Measurements from ENCODE around the gene IL1RAPL2. TPM values are rescaled to one million over a fixed set of nuclear protein-coding genes. Genes with fewer than 3 reads are reported as not detected.

IL1RAPL2 gene
- total and polyA plus RNA-seq, 2 donors (not counting 3 experiments of a cell fraction or from before 2014, with no cell fraction given): not detected

DNA sequence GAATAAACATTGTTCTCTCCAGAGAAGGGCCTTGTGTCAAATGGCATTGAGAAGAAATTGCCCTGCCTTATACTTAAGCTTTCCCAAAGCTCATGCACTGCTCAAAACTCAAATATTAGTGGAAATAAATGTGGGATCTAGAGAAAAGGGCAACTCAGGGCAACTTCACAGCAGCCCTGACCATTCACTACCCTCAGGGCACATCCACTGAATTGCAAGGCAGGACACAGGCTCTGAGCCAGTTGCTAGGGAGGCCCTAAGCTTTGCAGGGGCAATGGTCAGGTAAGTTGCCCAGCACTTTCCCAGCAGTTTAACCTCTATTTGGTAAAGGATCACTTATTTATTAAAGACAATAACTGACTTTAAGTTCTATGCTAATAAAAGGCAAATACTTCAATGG is 909.8 kb downstream of the IL1RAPL2 start:
- Histone ChIP-seq H3K4me1 (ENCODE audit: control insufficient read depth, extremely low read depth, insufficient read depth, low read length) (no peaks in the 10 kb centered on the region), H4K20me1 (replicated peaks; ENCODE audit: control insufficient read depth, extremely low read depth, insufficient read depth, low read length) (no peaks in the 10 kb centered on the region), H3K36me3 (ENCODE audit: control insufficient read depth in 2 of 2, extremely low read depth in 1 of 2, insufficient read depth in 2 of 2, low read length in 2 of 2) (no peaks in the 10 kb centered on the region), H3K9ac (replicated peaks; ENCODE audit: extremely low read depth, insufficient read depth, low read length) (no peak overlapping the region), H3K79me2 (ENCODE audit: control insufficient read depth, insufficient read depth, low read length) (no peaks in the 10 kb centered on the region), H3K9me1 (replicated peaks; ENCODE audit: control insufficient read depth, extremely low read depth, insufficient read depth, low read length) (no peaks in the 10 kb centered on the region), H3K4me2 (ENCODE audit: insufficient read depth, low read length) (no peak overlapping the region), H3K4me3 (replicated peaks in 1 of 3; ENCODE audit: insufficient read depth in 1 of 3, low read depth in 1 of 3, low read length in 3 of 3) (no peak overlapping the region), H3K27ac (ENCODE audit: insufficient read depth, low read depth, low read length) (no peak overlapping the region), H2AFZ (ENCODE audit: low read depth, low read length) (no peak overlapping the region), H3K27me3 (ENCODE audit: control insufficient read depth in 2 of 2, insufficient read depth in 2 of 2, low read length in 2 of 2) (no peaks in the 10 kb centered on the region), H3K9me3 (replicated peaks; ENCODE audit: control insufficient read depth, insufficient read depth, low read length) (no peaks in the 10 kb centered on the region)
- POLR2A ChIA-PET: no interaction called here
- FAIRE-seq (no peak), DNase-seq (ENCODE audit: low read depth, low spot score) (no peak)
- TF ChIP-seq POLR2AphosphoS5 (IDR thresholded peaks at IDR 0.05; ENCODE audit: insufficient read depth, low read depth, low read length): no peak
- dilution Hi-C loops (cut with MboI; ENCODE audit: extremely low pct_ligation_motif_present, low sequenced_read_pairs) (no loop called here), intact Hi-C loops (cut with micrococcal nuclease) (no loop called here)
- no TSS peak for BruUV-seq (replicated peaks)
- CTCF ChIA-PET: no interaction called here

DNA sequence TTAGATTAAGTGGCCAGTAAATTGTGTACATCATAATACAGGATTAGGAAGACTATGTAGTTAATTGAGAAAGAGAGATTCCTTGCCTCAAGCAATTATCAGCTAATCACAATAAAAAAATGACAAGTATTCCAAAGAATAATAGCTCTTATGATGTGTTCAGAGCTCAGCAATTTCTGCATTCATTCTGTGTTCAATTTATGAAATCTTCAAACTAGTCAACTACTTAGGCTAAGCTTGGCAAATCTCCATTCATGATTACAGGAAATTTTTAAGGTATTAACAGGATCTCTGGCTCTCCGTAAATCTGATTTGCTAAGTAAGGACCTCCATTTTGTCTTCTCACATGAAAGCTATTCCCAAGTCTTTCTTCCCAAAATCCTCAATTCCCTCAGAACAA is 911.4 kb downstream of the IL1RAPL2 start:
- no peak overlapping the region for H3K9ac ChIP-seq (replicated peaks; ENCODE audit: extremely low read depth, insufficient read depth, low read length)
- no peaks in the 10 kb centered on the region for H3K9me1 ChIP-seq (replicated peaks; ENCODE audit: control insufficient read depth, extremely low read depth, insufficient read depth, low read length)
- H3K9me3 ChIP-seq (replicated peaks; ENCODE audit: control insufficient read depth, insufficient read depth, low read length): no peaks in the 10 kb centered on the region
- CTCF ChIA-PET: no interaction called here
- H3K4me2 ChIP-seq (ENCODE audit: insufficient read depth, low read length): no peak overlapping the region
- no TSS peak for BruUV-seq (replicated peaks)
- no peaks in the 10 kb centered on the region for H3K79me2 ChIP-seq (ENCODE audit: control insufficient read depth, insufficient read depth, low read length)
- no peaks in the 10 kb centered on the region for H3K27me3 ChIP-seq (ENCODE audit: control insufficient read depth in 2 of 2, insufficient read depth in 2 of 2, low read length in 2 of 2)
- TF ChIP-seq JUN (IDR thresholded peaks at IDR 0.05; ENCODE audit: borderline replicate concordance, insufficient read depth, insufficient read length, low read depth): no peak
- FAIRE-seq (no peak), DNase-seq (ENCODE audit: low read depth, low spot score) (no peak)
- no peak overlapping the region for H3K4me3 ChIP-seq (replicated peaks in 1 of 3; ENCODE audit: insufficient read depth in 1 of 3, low read depth in 1 of 3, low read length in 3 of 3)
- H2AFZ ChIP-seq (ENCODE audit: low read depth, low read length): no peak overlapping the region
- dilution Hi-C loops (cut with MboI; ENCODE audit: extremely low pct_ligation_motif_present, low sequenced_read_pairs) (no loop called here), intact Hi-C loops (cut with micrococcal nuclease) (no loop called here)
- no peak overlapping the region for H3K27ac ChIP-seq (ENCODE audit: insufficient read depth, low read depth, low read length)
- H3K36me3 ChIP-seq (ENCODE audit: control insufficient read depth in 2 of 2, extremely low read depth in 1 of 2, insufficient read depth in 2 of 2, low read length in 2 of 2): no peaks in the 10 kb centered on the region
- no peaks in the 10 kb centered on the region for H4K20me1 ChIP-seq (replicated peaks; ENCODE audit: control insufficient read depth, extremely low read depth, insufficient read depth, low read length)
- peaks cover 1% of the 10 kb centered on the region for H3K4me1 ChIP-seq (ENCODE audit: control insufficient read depth, extremely low read depth, insufficient read depth, low read length)
- POLR2A ChIA-PET: no interaction called here
